ENCODE results near the gene SYMPK. TPM values are rescaled to one million over a fixed set of nuclear protein-coding genes. Genes with fewer than 3 reads are reported as not detected.

The SYMPK gene
- total and polyA plus RNA-seq, 9 donors: 24.8 to 61.9 (median 50.1) TPM

DNA sequence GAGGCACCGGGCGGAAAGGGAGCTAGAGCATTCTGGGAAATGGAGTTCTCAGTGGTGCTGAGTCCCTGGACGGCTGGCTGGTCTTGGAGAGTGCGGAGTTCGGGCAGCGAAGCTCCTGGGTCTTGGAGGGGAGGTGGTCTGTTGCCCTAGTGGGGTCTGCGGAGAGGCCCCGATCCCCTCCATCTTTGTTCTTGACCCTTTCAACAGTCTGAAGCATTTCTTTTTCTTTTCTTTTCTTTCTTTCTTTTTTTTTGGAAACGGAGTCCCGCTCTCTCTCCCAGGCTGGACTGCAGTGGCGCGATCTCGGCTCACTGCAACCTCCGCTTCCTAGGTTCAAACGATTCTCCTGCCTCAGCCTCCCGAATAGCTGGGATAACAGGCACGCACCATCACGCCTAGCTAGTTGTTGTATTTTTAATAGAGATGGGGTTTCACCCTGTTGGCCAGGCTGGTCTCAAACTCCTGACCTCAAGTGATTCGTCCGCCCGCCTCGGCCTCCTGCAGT is 440 bp upstream of the SYMPK start:
- Histone ChIP-seq H3K27me3 (peaks cover 7% of the 10 kb centered on the region), H3K27ac (no peak overlapping the region), H3K9me3 (no peaks in the 10 kb centered on the region), H3K36me3 (no peaks in the 10 kb centered on the region), H3K4me1 (ENCODE audit: insufficient read depth) (peaks cover 4% of the 10 kb centered on the region), H3K4me3 (peak overlapping the region; percentile 97)
- TF ChIP-seq POLR2A (IDR thresholded peaks at IDR 0.05) (no peak), EP300 (IDR thresholded peaks at IDR 0.05) (peak; percentile 50), CTCF (IDR thresholded peaks at IDR 0.05) (no peak)
- intact Hi-C loops (cut with DNase I): no loop called here
- no peak for DNase-seq
- 0 to 2% (median 1%) methylated on average over 22 of the region's 22 CpGs for WGBS, 3 donors

- Histone ChIP-seq H3K4me1 (ENCODE audit: insufficient read depth) (peaks cover 4% of the 10 kb centered on the region), H3K27ac (peak overlapping the region in 1 of 2 donors; percentile 68), H3K4me3 (peak overlapping the region; percentile 97), H3K36me3 (no peaks in the 10 kb centered on the region), H3K9me3 (no peaks in the 10 kb centered on the region), H3K27me3 (peaks cover 7% of the 10 kb centered on the region)
- intact Hi-C loops (cut with DNase I): no loop called here
- DNase-seq: no peak
- WGBS, 3 donors: 0 to 1% (median 0%) methylated on average over 11 of the region's 11 CpGs
- TF ChIP-seq POLR2A (IDR thresholded peaks at IDR 0.05): no peak
- no peak for TF ChIP-seq CTCF (IDR thresholded peaks at IDR 0.05)
- no peak for TF ChIP-seq EP300 (IDR thresholded peaks at IDR 0.05)
Observed at GRCh38 chr19:45862271-45862563, 730 bp downstream of the SYMPK start.

- Histone ChIP-seq H3K9me3 (no peaks in the 10 kb centered on the region), H3K4me1 (ENCODE audit: insufficient read depth) (peaks cover 4% of the 10 kb centered on the region), H3K36me3 (no peaks in the 10 kb centered on the region), H3K27me3 (peaks cover 7% of the 10 kb centered on the region), H3K27ac (no peak overlapping the region), H3K4me3 (no peak overlapping the region)
- no peak for DNase-seq
- TF ChIP-seq CTCF (IDR thresholded peaks at IDR 0.05) (no peak), POLR2A (IDR thresholded peaks at IDR 0.05) (no peak), EP300 (IDR thresholded peaks at IDR 0.05) (no peak)
- intact Hi-C loops (cut with DNase I): no loop called here
- whole genome bisulfite sequencing, 3 donors: 75 to 89% (median 84%) methylated on average over 15 of the region's 15 CpGs
Observed at GRCh38 chr19:45860359-45861259, 2.3 kb downstream of the SYMPK start.

DNA sequence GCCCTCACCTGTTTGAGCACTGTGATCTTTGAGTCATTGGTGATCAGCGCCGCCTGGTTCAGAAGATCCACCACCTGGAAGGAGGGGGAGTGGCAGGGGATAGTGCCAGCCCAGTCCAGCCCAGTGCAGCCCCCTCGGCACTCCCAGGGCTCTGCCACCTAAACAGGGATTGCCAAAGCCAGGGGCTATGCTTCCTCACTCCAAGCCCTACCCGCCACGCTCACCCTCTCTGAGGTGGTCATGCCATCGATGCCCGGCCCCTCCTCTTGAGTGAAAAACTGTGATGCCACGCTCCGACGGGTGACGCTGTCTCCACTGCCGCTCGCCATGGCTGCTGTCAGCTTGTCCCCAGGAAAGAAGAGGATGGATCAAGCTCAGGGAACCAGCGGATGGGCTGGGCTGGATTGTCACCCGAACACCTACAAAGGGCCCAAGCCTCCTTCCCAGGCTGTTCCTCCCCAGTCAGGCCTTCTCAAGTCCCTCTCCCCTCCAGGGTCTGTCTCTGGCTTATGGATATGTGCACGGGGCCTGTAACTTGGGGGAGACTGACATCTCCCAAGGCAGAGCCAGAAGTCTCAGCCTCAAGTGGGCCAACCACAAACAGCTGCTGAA is 8.7 kb downstream of the SYMPK start:
- Histone ChIP-seq H3K9me3 (no peaks in the 10 kb centered on the region), H3K27me3 (no peaks in the 10 kb centered on the region), H3K27ac (no peak overlapping the region), H3K36me3 (no peaks in the 10 kb centered on the region), H3K4me1 (ENCODE audit: insufficient read depth) (no peaks in the 10 kb centered on the region), H3K4me3 (no peak overlapping the region)
- intact Hi-C loops (cut with DNase I): loop anchor here in 1 of 4 donors (10.0 kb wide), 1 partner anchor 1121 kb away; no protein-coding TSS in a partner anchor
- TF ChIP-seq EP300 (IDR thresholded peaks at IDR 0.05) (no peak), CTCF (IDR thresholded peaks at IDR 0.05) (no peak), POLR2A (IDR thresholded peaks at IDR 0.05) (no peak)
- 93 to 94% (median 93%) methylated on average over 16 of the region's 16 CpGs for WGBS, 3 donors
- no peak for DNase-seq

Measured in ovary (tissue), 9 donors.